HG03460 (cell line): ENCODE data around the gene NLGN4Y.

Experiments used
- ATAC-seq: cut with Tn5 transposase; IDR thresholded peaks from one replicate; pipeline ENCODE4 v1.9.1; 2021; ENCODE audit not compliant: unreplicated experiment

NLGN4Y gene

GRCh38 chrY:14524272-14525231, at the start of gene NLGN4Y:
NLGN4Y (plus strand) TSS chrY:14524529; CDS start chrY:14622120, 97,591 bp downstream.
- peak; percentile 52 for ATAC-seq

GRCh38 chrY:14485935-14486334, 38.4 kb upstream of the NLGN4Y start:
- no peak for ATAC-seq

GRCh38 chrY:14490226-14490625, 34.1 kb upstream of the NLGN4Y start:
- no peak for ATAC-seq

DNA sequence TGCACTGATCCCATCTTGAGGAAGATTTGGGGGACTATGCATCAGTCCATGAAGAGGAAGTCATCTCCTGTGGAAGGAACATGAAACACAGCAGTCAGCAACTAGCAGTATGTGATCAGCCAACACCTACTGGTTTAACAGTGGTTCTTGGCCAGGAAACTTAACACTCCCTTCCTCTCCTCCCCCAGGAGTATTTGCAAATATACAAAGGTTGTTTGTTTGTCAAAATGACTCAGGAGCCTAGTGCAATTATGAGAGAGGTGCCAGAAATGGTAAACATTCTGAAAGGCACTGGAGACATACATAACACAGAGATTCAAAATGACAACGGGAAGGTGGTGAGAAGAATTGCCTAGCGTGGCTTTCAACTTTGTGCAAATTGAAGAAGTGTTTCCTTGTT, 26.3 kb upstream of the NLGN4Y start:
- ATAC-seq, result no peak

DNA sequence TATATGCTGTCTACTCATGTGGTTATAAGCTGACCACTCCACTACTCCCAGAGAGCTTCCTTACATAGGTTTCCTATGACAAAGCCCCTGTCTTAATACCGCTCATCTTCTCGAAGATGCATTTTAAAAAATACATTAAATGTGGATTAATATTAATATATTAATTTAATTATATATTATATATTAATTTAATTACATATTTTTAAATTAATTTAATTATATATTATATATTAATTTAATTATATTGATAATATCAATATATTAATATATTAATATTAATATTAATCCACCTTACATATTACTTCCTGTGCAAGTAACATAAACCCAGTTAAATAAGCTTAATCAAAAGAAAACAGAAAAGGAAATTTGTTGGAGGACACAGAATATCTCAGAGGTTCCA, 19.7 kb upstream of the NLGN4Y start:
- ATAC-seq, result no peak

DNA sequence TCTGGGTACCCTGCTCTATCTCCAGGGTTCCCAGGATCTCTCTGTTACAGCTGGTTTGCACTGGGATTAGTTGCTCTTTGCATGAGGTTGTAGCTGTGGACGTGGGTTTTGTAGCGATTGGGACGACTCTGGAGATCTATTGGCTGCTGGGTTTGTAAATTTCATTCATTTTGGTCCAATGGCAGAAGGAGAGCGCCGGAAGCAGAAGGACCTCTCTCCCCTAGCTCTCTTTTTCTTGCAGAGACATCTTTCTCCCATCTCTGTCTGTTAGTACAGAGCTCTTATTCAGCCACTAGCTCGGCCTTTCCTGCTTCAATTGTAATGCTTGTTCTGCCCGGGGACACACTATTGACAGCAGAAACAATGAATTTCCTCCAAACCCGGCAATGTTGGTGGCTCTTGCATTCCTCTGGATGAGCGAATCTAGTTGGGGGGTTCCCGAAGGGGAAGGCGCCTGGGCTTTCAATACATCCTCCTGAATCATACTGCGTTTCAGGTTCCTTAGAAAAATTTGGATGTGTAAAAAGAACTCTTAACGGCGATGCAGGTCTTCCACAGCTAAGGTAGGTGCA, 1.9 kb upstream of the NLGN4Y start:
- ATAC-seq, result no peak

GRCh38 chrY:14523491-14524271, 648 bp upstream of the NLGN4Y start:
- peak; percentile 16 for ATAC-seq

- ATAC-seq, result no peak
Observed at GRCh38 chrY:14525315-14525714, 986 bp downstream of the NLGN4Y start.

DNA sequence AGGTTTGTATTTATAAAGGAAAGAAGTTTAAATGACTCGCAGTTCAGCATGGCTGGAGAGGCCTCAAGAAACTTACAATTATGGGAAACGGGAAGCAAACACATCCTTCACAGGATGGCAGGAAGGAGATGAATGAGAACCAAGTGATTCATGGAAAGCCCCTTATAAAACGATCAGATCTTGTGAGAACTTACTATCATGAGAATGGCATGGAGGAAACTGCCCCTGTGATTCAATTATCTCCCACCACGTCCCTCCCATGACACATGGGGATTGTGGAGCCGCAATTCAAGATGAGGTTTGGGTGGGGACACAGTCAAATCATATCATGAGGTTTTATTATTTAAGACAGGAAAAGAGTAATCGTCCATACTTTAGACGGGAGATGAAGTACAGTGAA, 4.0 kb downstream of the NLGN4Y start:
- ATAC-seq, result no peak

GRCh38 chrY:14536703-14537102, 12.4 kb downstream of the NLGN4Y start:
- ATAC-seq, result no peak

DNA sequence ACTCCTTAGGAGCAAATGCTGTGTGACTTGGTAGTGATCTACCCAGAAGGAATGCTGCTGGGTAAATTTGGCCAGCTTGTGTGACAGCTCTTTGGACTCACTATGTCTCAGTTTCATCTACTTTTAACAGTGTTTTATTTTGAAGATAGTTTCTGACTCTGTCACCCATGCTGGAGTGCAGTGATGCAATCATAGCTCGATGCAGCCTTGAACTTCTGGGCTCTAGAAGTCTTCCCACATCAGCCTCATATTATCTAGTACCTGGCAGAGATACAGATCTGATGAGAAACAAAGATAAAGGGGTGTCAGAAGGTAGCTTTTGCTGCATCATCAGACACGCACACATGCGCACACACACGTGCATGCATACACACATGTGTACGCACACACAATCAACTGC, 19.2 kb downstream of the NLGN4Y start:
- ATAC-seq, result no peak

GRCh38 chrY:14581294-14581693, 57.0 kb downstream of the NLGN4Y start:
- no peak for ATAC-seq

DNA sequence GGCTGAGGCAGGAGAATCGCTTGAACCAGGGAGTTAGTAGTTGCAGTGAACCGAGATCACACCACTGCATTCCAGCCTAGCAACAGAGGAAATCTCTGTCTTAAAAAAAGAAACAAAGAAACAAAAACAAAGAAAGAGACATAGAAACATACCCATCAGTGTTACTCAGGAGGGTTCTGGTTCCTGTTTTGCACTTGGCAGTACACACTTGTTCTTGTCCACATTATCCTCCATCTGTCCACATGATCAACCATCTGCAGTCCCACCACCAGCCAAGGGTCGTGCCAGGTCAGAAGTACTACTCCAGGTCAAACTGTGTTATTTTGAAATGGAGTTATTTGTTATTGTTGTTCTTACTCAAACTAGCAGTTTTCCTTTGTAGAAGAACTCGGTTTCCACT, 62.4 kb downstream of the NLGN4Y start:
- no peak for ATAC-seq

DNA sequence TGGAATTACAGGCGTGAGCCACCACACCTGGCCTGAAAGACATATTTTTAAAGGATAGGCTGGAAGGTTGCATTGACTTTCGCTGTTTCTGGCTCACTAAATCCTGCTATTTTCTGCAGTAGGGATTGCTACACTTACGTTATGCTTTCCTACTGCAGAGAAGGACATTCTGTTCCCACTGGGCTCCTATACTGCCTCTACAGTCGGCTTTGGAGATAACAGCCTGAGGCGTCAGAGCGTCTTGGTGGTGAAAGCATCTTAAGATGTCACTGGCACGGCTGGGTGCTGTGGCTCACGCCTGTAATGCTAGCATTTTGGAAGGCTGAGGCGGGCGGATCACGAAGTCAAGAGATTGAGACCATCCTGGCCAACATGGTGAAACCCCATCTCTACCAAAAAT, 77.0 kb downstream of the NLGN4Y start:
- ATAC-seq, result no peak

DNA sequence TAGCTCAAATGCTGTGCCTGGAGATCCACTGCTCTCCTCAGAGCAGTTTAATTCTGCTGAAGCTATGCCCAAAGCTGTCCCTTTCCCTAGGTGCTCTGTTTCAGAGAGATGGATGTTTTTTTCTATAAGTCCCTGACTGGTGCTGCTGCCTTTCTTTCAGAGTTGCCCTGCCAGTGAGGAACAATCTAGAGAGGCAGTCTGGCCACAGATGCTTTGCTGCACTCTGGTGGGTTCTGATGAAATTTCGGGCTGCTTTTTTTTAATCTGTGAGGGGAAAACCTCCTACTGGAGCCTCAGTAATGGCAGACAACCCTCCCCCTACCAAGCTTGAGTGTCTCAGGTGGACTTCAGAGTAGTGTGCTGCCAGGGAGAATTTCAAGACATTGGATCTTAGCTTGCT, 93.3 kb downstream of the NLGN4Y start:
- no peak for ATAC-seq

GRCh38 chrY:14618513-14618912, 94.2 kb downstream of the NLGN4Y start:
- ATAC-seq, result no peak

- ATAC-seq, result no peak
Observed at GRCh38 chrY:14628208-14628607, 103.9 kb downstream of the NLGN4Y start.

DNA sequence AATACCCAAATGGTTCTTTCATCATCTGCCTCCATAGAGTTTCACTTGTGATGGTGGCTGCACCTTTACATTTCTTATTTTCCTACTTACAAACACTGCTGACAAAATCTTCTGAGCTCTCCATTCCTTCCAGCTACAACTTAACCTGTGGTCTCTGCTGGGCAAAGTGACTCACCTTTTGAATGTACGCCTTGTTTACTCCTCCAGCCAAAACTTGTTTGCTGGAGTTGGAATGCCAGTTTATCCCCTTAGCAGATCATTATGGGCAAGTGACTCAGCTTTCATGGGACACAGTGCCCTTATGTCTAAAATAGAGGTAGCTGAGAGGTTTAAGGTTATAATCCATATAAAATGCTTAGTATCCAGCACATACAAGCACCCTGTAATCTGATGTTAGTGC, 107.3 kb downstream of the NLGN4Y start:
- ATAC-seq, result no peak

DNA sequence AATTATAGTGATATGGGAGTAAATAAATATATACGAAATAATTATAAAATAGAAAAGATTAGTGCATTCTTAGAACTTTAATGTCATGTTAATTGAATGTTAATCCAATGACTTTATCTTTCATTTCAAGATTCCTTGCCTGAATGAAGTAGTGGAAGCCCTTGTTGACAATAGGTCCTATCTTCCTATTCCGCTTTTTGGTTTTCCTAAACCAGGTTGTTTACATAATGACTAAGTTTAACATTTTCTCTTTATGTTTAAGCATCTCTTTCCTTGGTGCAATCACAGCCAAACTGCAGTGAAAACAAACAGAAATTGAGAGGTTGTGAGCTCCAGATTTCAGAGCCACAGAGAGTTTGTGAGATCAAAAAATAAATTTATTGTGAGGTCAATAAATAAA, 109.4 kb downstream of the NLGN4Y start:
- no peak for ATAC-seq

GRCh38 chrY:14634954-14635353, 110.6 kb downstream of the NLGN4Y start:
- no peak for ATAC-seq

GRCh38 chrY:14637551-14637950, 113.2 kb downstream of the NLGN4Y start:
- ATAC-seq, result no peak

GRCh38 chrY:14641853-14642252, 117.5 kb downstream of the NLGN4Y start:
- no peak for ATAC-seq
